ENCODE data around the gene CTNNAL1.
"Not testable (repeated sequence)": the region's sequence is repeated elsewhere in the genome, so short reads cannot be mapped to it uniquely, and the experiment has no call there.

The CTNNAL1 gene

DNA sequence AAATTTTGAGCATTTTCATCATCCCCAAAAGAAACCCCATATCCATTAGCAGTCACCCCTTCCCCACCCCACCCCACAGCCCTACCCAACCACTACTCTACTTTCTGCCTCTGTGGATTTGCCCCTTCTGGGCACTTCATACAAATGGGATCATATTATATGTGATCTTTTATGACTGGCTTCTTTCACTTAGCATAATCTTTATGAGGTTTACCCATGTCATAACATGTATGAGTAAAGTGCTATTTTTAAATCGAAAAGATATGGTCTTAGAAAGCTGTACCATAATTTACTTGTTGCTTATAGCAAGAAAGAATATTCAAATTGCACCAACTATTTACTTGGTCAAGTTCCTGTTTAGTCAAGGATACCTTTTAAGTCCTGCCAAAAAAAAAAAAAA lies 92.1 kb downstream of the CTNNAL1 start:
- DNase-seq = no peak

DNA sequence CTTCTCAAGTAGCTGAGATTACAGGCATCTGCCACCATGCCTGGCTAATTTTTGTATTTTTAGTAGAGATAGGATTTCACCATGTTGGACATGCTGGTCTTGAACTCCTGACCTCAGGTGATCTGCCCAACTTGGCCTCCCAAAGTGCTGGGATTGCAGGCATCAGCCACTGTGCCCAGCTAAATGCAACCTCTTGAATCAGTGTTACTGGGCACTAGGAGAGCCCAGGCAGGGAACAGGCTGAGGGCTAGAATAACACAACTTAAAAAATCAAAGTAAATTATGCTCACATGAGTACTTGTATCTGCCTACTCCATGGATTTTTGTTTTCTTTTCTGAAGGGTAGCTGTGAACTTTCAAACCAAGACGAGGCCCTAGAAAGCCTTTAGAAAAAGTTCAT lies 92.9 kb downstream of the CTNNAL1 start:
- not testable (repeated sequence) for DNase-seq

DNA sequence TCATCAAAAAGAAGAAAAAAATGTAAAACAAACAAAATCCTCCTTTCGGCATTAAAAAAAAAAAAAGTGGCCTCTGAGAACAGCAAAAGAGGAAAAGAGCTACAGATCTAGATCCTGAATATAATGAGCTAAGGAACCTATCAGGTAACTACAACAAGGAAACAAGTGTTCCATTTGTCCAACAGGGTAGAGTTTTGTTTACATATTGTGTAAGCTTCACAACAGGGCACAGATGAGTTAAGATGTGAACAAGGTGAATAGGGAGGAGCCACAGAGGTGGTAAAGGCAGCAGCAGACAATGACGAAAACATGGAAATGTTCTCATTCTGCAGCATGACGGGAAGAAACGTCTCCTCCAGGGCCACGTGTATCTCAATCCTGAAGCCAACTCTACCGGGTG lies 93.8 kb downstream of the CTNNAL1 start:
- DNase-seq = no peak

DNA sequence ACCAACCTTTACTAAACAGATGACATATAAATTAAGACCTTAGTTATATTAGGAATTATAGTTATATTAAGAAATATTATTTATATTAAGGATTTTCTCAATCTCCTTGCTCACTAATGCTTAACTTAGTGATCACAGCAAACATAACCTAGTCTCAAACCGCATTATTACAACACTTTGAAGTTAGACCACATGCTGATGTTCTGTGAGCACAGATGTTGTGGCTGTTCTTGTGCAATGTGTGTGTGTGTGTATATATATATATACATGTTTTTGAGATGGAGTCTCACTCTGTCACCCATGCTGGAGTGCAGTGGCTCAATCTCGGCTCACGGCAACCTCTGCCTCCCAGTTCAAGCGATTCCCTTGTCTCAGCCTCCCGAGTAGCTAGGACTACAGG lies 99.9 kb downstream of the CTNNAL1 start:
- DNase-seq = no peak

DNA sequence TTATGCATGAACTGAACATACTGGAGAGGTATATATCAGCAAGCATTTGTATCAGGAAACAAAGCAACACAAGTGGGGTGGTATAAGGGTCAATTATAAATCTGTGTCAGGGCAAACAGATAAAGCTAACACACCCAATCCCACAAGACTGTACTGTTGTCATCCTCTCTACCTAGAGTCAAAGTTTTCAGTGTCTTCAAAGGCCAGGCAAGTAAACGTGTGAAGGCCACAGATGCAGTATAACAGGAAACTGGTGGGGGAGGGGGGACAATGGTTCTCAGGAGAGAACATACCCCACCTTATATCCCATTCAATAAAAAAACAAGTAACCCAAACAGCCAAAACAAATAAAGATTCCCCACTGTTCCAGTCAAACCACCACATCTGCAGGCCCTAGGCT lies 101.5 kb downstream of the CTNNAL1 start:
- no peak for DNase-seq

DNA sequence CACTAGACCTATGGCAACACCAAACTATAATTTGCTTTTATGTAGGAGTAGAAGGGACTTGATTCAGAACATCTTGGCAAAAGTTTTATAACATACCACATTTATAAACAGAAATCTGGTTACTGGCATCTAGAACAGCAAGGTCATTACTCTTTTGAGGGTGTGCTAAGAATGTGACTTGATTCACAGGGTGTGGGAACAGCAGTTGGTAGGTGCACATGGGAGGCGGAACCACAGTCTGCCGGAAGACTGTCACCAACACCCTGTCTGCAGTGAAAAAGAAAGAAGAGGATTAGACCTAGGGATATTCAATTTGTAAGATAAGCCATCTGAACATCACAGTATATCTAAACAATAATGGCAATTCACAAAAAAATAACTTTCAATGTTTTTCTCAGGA lies 102.4 kb downstream of the CTNNAL1 start:
- DNase-seq = no peak

DNA sequence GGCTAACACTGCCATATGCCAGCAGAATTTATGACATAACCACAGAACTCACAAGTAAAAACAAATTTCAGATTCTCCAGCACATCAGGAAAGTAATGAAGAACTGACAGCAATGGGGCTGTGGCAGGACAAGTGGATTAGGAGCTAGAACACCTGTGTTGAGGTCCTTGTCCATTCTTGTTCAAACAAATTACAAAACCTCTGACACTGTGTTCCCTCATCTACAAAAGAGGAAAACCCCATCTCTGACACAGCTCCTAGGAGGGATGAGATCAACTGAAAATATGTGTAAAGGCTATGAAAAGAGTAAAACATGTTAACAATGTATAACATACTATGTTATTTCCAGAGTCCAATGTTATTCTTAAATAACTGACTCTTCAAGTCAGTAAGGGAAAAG lies 102.9 kb downstream of the CTNNAL1 start:
- no peak for DNase-seq

DNA sequence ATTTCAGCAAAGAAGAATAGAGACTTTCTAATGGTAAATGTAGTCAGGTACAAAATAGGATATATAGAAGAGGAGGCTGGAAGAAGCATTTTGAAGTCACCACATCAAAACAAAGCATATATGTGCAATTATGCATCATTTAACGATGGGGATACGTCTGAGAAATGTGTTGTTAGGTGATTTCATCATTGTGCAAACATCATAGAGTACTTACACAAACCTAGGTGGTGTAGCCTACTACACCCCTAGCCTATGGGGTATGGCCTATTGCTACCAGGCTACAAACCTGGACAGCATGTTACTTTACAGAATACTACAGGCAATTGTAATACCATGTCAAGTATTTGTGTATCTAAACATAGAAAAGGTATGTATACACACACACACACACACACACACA lies 107.8 kb downstream of the CTNNAL1 start:
- DNase-seq = no peak

DNA sequence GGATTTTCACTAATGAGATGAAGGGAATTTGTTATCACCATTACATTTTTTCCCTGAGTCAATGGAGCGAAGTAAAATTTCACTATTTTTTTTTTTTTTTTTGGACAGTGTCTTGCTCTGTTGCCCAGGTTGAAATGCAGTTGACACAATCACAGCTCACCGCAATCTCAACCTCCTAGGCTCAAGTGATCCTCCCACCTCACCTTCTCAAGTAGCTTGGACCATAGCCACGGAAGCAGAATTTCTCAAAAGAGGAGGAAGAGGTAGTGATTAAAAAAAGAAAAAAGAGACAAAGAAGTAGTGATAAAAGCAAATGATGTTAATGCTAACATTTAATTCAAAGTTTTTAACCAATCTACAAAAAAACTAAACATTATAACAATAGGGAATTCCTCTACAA lies 109.1 kb downstream of the CTNNAL1 start:
- no peak for DNase-seq

DNA sequence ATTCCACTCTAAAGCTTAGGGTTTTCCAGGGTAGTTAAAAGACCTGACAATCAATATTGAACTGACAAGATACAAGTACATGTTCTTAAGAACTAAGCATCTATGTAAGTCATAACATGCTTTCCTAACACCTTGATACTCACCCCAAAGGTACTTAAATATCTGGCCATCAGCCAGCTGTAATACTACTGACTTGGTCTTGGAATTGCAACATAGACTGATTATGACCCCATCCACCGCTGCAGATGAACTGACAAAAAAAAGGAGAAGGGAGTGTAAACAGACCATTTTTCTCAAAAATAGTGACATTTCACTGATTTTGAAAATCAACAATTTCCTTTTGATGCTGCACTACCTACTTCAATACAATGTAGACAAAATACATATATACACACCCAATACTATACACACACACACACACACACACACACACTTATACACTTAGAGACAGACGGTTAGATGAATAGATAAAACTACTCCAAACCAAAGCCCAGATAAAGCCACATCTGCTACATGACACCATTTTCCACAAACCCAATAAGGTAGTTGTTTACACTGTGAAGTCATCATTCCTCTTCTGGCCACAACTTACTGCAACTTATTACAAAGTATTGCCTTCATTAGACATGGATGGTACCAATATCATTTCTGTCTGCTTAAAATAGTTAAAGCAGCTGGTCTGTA lies 109.7 kb downstream of the CTNNAL1 start:
- no peak for DNase-seq

DNA sequence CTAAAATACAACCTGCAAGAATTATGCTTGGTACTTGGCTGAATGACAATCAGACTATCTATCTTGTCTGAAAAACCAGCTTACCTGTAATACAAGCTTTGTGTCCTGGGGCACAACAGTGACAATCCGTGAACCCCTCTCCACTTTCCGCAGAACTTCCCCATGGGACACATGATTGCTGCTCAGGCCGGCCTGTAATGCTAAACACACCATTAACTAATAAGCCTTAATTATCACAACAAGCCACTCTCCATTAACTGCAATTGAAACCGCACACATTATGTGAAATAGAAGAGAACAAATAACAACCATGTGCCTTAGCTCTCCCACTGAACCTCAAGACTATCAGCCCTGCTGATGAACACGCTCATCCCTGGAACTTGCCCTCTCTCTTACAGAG lies 113.1 kb downstream of the CTNNAL1 start:
- DNase-seq = no peak

DNA sequence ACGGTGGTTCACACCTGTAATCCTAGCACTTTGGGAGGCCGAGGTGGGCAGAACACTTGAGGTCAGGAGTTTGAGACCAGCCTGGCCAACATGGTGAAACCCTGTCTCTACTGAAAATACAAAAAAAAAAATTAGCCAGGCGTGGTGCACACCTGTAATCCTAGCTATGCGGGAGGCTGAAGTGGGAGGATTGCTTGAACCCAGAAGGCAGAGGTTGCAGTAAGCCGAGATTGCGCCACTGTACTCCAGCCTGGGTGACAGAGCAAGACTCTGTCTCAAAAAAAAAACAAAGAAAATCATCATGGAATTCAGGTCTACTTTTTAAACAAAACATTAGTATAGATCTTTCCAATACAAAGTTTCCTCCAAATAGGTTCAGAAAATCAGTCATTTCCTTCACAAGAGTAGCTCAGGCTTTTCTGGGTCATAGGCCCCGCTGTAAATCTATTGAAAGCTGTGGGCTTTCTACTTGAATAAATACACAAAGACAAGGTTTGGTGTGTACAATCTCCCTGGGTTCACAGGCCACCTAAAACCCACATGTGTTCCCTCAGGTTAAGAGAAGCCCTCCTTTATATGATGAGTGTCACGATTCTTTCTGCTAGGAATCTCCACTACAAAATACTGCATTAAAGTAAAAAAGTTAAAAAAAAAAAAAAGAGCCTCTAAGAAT lies 114.1 kb downstream of the CTNNAL1 start:
- not testable (repeated sequence) for DNase-seq

DNA sequence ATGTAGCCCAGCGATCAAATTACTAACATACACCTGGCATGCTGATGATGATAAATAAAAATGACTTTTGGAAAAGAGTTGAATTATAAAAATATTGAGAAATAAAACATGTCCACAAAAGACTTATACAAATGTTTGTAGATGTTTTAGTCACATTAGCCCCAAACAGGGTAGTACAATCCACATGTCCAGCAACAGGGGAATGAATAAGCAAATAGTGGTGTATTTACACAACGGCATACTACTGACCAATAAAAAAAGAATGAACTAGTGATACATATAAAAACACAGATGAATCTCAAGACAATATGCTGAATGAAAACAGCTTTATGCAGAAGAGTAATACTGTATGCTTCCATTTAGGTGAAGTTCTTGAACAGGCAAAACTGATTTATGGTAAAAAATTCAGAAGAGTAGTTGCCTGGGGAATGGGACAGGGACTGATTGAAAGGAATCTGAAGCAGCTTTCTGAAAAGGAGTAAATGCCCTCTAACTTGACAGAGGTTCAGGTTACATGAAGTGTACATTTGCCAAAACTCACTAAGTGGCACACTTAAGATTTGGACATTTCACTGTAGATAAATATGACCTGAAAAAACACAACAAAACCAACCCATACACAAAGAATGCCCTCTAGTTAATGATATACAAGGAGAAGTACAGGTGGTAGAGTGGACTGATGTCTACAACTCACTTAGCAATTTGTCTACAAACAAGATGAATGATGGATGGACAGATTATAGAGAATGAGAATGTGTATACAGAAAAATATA lies 115.8 kb downstream of the CTNNAL1 start:
- no peak for DNase-seq

DNA sequence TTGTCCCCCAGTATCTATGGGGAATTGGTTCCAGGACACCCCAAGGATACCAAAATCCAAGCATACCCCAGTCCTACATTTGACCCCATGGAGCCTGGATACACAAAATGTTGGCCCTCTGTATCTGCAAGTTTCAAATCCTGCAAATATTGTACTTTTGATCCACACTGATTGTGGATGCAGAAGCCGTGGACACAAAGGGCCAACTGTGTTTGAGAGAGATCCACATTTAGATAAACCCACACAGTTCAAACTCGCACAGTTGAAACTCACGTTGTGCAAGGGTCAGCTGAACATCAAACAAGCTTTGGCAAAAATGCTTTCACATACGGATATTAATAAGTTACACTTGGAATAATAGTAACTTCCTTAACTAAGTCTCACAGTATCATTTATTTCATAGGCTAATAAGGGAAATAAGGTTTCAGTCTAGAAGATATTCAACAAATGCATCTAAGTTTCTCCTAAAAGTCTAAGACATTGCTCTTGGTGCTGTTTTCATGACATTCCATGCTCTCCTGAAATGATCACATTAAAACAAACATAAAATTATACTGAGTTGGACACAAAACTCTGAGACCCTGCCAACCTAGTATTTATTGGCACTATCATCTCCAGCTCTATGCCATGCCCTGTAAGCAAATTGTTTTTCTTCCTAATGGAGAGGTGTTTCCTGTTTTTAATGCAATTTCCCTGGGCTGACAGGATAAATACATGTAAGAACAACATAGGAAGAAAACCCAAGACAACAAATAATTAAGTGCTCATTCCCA lies 118.9 kb downstream of the CTNNAL1 start:
- no peak for DNase-seq

Data from NCI-H187 (cell line).